Tongue (tissue), 3 donors: Measurements from ENCODE around the gene SLC4A9. TPM values are rescaled to one million over a fixed set of nuclear protein-coding genes. Genes with fewer than 3 reads are reported as not detected.
"Not testable (repeated sequence)": the region's sequence is repeated elsewhere in the genome, so short reads cannot be mapped to it uniquely, and the experiment has no call there.

Source experiments
- DNase-seq: peaks from one replicate; pipeline ENCODE4 v3.0.0-alpha.2; 2015
- small RNA-seq: library from RNA; depleted of rRNA; stranded (forward); fragments of <200 nt; gene quantifications from one replicate; pipeline ENCODE3, GENCODE V24; 2014; ENCODE audit warnings: low replicate concordance
- total RNA-seq: library from RNA; depleted of rRNA; stranded (reverse); fragments of >200 nt; gene quantifications from one replicate; pipeline ENCODE4 v1.2.3, GENCODE V29; 2014

Gene SLC4A9
- total RNA-seq, 1 donor from 2014 or later: 1.6 TPM

DNA sequence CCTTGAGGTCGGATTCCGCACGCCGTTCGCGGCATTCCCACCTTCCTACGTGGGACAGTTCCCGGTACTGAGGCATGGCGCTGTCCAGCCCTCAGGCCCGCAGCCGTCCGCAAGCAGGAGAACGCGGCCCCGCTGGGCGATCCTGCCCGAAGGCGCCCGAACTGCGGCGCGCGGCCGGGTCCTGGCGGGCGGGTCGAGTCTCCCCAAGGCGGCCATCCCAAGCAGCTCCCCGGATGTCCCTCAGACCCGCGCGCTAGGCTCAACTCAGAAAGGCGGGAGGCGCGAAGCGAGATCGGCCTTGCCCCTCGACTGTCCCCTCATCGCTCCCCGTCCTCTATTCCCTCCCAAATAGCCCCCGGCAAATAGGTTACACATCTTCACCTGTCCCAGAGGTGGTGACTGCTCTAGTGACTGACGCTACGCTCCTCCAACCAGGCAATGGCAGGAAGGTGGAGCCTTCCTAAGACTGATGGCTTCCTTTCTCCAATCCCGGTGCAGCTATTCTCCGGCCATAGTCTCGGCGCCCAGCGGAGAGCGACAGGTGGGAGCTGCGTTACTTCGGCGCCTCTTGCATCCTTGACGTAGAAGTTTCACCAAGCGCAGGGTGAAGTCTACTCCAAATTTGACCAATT lies 40.9 kb downstream of the SLC4A9 start:
- peak; percentile 98 for DNase-seq

- DNase-seq: peak; percentile 100
These were observed 41.6 kb downstream of the SLC4A9 start, which contains the start of gene ANKHD1 for GRCh38 chr5:140401362-140402257. TSS of gene ANKHD1 (plus strand) at chr5:140401833. CDS start at chr5:140401968, 135 bp downstream.

DNA sequence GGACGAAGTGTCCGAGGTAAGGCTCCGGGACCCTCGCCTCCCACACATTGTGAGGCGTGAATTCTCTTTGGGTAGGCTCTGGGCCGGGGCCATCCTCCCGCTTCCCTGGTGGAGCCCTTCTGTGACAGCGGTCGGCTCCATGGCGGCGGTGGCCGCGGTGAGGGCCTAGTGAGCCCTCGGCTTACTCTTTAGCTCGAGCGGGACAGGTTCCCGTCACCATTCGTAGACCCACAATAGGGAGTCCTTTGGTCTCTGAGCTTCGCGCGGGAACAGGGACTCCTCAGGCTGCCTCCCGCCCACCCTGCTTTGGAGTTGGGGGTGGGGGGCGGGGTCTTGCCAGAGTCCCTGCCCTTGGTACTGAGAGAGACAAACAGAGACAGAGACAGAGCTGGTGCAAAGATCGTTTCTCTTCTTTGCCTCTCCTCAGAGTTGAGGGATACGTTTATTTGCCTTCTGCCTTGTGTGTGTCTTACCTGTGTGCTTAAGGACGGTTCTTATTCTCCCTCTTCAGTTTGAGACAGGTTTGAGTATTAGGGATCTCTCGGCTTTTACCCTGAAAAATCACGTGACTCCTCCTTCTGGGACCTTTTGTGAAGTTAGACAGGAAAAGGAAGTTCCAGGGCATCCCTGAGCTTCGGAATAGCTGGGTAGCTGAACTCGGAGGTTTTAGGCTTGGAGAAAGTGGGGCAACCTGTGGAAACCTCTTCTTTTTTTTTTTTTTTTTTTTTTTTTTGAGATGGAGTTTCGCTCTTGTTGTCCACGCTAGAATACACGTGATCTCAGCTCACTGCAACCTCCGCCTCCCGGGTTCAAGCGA lies 42.5 kb downstream of the SLC4A9 start:
- peak; percentile 68 for DNase-seq

DNA sequence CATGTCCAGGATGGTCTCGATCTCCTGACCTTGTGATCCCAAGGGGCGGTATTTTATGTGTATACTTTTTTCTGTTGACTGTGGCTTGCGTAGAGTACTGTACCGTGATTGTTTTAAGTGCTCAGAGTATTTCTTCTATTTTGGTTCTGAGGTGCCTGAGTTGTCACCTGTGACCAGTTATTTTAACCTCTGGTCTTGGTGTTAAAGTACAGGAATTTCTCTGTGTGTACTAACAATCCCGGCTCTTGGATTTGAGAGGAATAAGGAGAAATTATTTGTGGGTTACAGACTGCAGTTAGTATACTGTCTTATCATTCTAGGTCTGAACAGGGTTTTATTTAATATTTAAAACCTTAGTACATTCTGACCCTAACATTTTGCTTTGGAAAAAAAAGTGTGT lies 43.6 kb downstream of the SLC4A9 start:
- no peak for DNase-seq

DNA sequence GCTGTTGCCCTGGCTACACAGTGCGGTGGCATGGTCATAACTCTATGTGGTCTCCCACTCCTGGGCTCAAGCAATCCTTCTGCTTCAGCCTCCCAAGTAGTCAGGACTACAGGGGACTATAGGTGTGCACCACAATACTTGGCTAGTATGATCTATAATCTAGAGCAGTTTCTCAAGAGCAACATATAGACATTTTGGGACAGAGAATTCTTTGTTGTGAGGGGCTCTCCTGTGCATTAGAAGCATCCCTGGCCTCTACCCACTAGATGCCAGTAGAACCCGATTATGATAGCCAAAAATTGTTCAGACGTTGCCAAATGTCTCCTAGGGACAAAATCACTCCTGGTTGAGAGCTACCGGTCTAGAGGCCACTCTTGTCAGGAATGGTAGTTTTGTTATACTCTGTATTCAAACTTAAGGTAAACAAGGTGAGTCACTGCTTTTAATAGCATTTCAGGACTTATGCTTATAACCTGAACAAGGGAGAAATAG lies 48.8 kb downstream of the SLC4A9 start:
- no peak for DNase-seq

DNA sequence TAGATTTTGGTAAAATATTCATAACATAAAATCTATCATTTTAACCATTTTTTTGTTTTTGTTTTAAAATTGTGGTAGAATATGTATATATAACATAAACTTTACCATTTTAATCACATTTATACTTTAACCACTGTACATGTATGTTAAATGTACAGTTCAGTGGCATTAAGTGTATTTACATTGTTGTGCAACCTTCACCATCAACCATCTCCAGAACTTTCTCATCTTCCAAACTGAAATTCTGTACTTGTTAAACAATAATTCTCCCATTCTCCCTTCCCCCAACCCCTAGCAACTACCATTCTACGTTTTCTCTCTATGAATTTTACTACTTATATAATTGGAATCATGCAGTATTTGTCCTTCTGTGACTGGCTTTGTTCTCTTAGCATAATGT lies 53.2 kb downstream of the SLC4A9 start:
- no peak for DNase-seq

- DNase-seq: no peak
These were observed 57.2 kb downstream of the SLC4A9 start for GRCh38 chr5:140417235-140417634.

- no peak for DNase-seq
These were observed 59.0 kb downstream of the SLC4A9 start for GRCh38 chr5:140418862-140419520.

DNA sequence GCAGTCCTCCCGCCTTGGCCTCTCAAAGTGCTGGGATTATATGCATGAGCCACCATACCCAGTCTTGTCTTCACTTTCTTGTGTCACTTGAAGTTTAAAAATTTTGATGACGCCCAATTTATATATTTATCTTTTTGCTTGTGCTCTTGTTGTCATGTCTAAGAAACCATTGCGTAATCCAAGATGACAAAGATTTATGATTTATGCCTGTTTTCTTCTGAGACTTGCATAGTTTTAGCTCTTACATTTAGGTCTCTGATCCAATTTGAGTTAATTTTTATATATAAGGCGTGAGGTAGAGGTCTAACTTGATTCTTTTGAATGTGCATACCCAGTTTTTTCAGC lies 60.2 kb downstream of the SLC4A9 start:
- no peak for DNase-seq

DNA sequence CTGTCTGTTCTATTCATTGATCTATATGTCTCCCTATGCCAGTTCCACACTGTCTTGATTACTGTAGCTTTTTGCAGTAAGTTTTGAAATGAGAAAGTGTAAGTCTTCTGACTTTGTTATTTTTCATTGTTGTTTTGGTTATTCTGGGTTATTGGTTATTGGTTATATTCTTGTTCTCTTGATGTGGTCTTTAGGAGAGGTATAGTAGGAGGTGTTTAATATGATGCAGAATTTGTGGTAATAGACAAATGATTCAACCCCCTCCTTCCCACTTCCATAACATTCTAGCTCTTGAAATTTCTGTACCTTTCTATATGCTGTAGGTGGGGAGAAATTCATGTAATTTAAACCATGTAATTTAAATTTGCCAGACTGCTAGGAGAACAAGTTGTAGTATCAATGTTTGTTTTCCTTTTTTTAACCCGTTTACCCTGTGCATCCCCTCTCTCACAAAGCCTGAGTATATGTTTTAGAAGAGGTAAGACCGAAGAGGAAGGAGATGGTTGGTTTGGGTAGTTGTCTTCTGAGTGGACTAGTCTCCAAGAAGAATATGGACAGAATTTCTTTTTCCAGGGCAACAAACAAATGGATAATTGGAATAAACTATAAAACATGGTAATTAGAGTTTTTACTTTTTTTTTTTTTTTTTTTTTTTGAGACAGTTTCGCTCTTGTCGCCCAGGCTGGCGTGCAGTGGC lies 60.8 kb downstream of the SLC4A9 start:
- no peak for DNase-seq

- DNase-seq: not testable (repeated sequence)
These were observed 61.4 kb downstream of the SLC4A9 start for GRCh38 chr5:140421375-140421774.

DNA sequence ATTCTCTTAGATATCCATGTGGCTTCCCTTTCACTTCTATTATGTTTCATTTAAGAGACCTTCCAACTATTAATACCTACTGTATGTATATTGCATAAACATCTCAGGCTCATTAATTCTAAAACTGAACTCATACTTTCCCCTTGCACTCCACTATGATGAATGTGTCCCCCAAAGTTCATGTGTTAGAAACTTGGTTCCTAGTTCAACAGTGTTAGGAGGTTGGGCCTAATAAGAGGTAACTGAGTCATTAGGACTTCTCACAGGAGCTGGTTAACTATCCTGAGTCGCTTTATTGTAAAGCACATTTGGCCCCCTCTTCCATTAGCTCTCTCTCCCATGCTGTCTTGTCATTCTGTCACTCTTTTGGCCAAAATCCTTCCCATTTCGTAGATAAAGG lies 63.6 kb downstream of the SLC4A9 start:
- no peak for DNase-seq

DNA sequence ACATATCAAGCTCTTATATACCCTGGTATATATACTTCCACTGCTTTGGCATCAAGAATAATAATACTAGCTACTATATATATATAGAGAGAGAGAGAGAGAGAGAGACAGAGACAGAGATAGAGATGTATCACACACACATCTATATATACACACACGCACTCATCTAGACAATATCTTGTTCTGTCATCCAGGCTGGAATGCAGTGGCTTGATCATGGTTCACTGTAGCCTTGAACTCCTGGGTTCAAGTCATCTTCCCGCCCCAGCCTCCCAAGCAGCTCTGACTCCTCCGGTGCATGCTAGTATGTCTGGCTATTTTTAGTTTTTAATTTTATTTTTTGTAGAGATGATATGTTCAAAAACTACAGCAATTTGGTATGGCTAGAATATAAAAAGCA lies 64.1 kb downstream of the SLC4A9 start:
- DNase-seq: no peak

Small RNAs within 50 kb of the gene (small RNA-seq; reads per million reads assigned to genes)
- gene RNU4-14P: not detected

Other genes with a start within 250 kb of the SLC4A9 start
- 18.3 TPM for gene PURA, start 246.1 kb upstream of the SLC4A9 start, total RNA-seq
- gene IGIP, start 234.3 kb upstream of the SLC4A9 start, total RNA-seq: 9.4 TPM
- gene CYSTM1, start 185.0 kb upstream of the SLC4A9 start, total RNA-seq: 8.3 TPM
- 64.2 TPM for gene PFDN1, start 57.1 kb upstream of the SLC4A9 start, total RNA-seq
- 18.6 TPM for gene HBEGF, start 13.6 kb upstream of the SLC4A9 start, total RNA-seq
- gene ANKHD1, start 41.6 kb downstream of the SLC4A9 start, total RNA-seq: 121 TPM
- gene EIF4EBP3, start 187.5 kb downstream of the SLC4A9 start, total RNA-seq: not detected
- gene SRA1, start 197.3 kb downstream of the SLC4A9 start, total RNA-seq: 18.9 TPM
- 32.6 TPM for gene APBB3, start 204.4 kb downstream of the SLC4A9 start, total RNA-seq
- 9.7 TPM for gene SLC35A4, start 204.6 kb downstream of the SLC4A9 start, total RNA-seq